NCI-H82 treated with DMSO at 0.1 percent for 48 hours (cell line): ENCODE results near the gene FXR1.
"Not testable (repeated sequence)": the region's sequence is repeated elsewhere in the genome, so short reads cannot be mapped to it uniquely, and the experiment has no call there.

ENCODE experiments used
- DNase-seq: peaks from one replicate; lab custom pipeline; 2025; ENCODE audit not compliant: unreplicated experiment; lab: John Stamatoyannopoulos, UW

The FXR1 gene

DNA sequence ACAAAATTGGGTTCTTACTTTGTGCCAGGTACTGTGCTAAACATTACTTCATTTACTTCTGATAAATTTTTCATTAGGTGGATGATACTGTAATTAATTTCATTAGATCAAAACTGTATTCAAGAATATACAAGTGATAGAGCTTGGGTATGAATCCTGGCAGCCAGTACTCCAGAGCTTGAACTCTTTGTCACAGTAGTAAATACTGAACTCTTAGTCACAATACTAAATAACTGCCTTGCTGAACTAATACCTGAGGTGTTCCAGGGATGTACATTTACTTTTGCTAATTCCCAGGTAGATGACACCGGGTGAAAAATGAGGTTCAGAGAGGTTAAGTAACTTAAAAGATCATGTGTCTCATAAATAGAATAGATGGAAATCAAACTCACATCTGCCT is 20.3 kb downstream of the FXR1 start:
- no peak for DNase-seq

DNA sequence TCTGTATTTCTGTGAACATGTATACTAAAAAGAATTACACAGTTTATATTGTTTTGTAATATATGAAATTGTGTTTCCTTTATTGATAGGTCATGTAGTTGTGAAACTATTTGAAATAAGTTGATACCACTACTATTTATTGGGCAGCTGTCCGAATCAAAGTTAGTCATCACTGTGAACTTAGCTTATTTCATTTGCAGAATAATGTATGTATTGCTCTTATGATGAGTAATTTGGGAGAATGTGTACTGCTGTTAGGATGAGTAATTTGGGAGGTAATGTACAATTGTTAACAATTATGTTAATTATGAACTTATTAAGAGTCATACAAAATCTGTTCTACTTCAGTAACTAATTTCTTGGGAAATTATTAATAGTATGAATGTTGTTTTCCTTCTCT is 22.2 kb downstream of the FXR1 start:
- no peak for DNase-seq

DNA sequence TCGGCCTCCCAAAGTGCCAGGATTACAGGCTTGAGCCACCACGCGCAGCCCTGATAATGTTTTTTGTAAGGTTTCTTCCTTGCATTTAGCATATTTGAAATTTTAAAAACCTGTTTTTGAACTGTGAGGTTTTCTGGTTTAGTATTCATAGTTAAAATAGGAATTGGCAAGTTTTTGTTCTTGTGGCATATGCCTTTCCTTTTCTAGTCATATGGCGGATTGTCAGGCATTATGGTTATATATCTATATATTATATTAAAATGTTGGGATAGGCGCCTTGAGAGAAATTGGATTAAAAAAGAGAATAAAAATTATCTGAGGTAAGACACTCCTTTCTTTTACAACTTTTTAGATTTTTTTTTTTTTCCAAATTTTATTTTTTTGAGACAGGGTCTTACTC is 28.4 kb downstream of the FXR1 start:
- no peak for DNase-seq

DNA sequence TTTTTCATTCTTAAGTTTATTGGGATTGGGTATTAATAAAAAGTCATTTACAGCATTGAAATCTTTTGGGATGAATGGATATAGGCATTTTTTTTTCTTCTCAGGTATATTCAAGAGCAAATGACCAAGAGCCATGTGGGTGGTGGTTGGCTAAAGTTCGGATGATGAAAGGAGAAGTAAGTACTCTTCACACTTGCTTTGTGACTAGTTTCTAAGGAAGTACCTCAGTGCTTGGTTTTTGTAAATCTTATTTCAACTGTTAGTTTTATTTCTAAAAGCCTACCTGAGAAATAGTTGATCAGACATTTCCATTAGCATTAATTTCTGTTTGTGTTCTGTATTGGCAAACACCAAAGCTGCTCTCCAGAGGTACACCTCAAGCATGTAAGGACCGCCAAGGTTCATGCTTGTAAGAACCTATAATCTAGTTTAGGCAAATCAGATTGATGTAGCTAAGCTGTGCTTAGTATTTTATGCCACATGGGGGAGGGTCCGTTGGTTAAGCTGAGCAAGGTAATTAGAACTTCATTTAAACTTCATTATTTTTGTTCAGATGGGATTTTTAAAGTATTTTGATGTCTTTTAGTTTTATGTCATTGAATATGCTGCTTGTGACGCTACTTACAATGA is 35.4 kb downstream of the FXR1 start:
- peak; percentile 74 for DNase-seq

DNA sequence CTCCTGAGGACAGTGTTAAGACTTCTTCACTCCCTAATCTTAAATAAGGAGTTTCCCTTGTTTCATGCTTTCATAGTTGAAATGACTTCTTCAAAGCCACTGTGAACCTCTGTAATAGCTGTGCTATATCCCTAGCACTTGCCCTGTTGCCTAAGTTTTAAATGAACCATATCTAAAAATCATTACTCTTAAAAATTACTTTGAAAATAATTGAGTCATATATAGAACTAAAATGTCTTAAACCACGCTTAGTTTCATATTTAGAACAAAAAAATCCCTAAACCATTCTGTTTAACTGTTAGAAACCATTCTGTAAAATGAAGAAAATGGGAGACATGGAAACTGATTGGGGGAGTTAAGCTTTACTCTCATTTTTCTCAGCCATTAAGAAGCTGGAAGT is 47.2 kb downstream of the FXR1 start:
- DNase-seq, result no peak

DNA sequence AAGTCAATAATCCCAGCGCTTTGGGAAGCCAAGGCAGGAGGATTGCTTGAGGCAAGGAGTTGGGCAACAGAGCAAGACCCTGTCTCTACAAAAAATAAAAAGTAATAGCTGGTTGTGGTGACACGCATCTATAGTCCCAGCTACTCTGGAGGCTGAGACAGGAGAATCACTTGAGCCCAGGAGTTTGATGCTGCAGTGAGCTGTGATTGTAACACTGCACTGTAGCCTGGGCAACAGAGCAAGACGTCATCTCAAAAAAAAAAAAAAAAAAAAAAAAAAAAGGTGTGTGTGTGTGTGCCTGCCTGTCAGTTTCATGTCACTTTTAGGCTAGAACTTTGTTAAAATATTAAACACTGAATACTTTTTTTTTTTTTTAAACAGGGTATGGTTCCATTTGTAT is 48.6 kb downstream of the FXR1 start:
- no peak for DNase-seq

DNA sequence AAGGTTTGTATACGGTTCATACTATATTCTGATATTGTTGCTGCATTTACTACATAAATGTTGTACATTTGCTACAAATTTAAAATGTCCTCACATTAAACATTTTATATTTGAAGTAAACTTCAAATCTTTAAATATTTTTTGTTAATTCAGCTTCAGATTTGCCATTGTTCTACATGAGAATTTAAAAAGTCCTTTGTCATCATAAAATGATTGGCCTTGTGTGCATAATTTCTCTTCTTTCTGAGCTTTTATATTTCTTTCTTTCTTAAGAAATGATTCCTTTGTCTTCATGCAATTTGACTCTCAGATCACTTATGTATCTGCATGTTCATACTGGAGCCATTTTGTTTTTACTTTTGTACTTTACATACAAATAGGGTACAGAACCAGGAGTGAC is 49.1 kb downstream of the FXR1 start:
- no peak for DNase-seq

DNA sequence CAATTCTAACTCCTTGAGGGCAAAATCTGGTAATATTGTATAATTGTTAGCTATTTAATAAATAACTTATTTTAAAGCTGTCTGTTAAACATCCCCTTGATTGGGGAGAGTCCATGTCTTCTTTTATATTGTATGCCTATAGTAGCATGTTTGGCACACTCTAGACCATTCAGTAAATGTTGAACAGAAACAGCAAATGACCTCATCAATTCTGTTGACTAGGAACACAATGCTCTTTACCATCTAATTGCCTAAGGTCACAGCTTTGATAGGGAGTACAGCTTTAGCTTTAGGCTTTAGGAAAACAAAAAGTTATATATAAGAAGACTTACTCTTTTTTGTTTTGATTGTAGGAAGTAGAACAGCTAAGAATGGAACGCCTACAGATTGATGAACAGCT is 50.1 kb downstream of the FXR1 start:
- no peak for DNase-seq

DNA sequence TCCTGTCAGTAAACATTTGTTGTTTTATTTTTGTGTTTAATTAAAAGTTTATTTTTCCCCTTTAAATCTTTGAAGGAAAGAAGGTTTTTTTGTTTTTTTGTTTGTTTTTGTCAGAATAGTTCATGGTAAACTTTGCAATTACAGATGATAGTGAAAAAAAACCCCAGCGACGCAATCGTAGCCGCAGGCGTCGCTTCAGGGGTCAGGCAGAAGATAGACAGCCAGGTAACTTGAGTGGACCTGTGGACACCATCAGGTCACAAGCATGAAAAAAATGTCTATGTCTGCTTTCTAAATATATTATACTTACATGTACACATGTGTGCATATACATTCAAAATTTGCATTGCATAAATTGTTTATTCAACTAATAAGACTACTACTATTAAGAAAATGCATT is 58.5 kb downstream of the FXR1 start:
- no peak for DNase-seq

DNA sequence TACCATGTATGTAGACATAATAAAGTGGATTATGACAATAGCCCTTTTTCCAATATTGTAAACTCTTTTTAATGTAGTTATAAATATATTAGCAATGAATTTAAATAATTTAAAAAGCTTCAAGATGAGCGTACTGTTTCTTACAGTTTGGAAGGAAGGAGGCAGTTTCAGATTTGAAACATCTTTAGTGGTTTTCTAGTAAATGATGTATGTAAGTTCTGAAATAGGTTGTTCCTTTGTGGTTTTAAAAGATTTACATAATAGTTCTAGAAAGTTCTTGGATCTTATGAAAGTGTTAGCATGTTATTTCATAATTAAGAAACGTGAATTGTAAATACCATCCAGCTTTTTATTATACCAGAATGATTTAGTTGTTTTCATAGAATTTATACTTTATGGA is 61.1 kb downstream of the FXR1 start:
- no peak for DNase-seq

DNA sequence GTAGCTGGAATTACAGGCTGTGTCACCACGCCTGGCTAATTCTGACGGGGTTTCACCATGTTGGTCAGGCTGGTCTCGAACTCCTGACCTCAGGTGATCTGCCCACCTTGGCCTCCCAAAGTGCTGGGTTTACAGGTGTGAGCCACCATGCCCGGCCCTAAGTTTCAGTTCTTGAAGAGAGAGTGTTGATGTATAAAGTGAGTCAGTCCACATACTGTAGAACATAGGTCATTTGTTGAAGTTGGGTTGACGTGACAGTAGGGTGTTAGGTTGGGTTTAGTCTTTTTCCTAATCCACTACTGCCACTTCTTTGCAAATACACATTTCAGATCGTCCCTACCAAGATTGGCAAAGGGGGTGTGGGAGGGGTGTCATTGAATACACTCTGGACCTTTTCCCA is 61.8 kb downstream of the FXR1 start:
- no peak for DNase-seq

DNA sequence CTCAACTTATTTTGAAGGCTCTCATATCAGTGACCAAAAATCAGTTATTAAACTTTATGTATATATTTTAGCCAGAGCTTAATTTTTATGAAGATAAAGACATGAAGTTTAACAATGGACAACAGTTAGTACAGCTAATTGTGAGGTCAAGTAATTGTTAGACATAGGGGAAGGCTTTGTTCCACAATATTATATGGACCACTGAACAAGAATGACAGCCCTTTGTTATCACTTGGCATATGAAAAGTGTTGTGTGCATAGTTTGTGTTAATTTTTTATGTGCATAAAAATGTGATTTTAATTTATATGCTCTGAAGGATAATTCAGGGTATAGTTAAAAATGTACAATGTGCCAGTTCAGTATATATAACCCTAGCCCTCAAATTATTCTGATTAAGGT is 65.0 kb downstream of the FXR1 start:
- DNase-seq, result no peak

DNA sequence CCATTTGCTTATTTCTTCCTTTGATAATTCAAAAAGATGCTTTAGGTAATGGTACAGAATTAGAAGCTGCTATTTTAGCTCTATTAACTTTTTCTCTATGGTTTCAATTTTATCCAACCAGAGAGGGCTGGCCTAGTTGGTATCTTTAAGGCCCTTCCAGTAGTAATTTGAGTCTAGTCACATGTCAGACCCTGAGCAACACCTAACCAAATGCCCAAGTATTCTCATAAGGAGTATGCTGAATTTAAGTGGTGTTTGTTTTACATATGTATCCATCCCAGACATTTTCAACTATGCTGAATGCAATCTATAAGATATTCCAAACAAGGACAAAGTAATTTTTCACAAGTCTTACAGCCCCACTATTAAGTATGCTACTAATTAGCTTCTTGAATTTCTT is 67.5 kb downstream of the FXR1 start:
- no peak for DNase-seq

DNA sequence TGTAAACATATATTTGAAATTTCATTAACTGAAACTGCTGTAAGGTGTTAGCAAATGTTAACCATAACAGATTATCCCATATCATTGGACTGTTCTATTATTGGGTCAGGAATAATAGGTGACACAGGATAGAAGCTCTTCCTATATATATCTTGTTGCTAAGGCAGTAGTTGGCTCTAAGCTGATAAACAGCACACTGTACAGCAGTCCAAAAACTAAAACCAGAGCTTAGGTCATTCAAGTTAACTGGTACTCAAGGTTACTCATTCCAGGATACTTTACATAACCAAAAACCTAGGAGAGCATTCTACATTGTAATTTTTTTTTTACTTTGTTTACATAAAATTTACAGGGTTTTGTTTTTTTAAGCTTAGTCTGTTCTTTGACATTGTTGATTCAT is 68.1 kb downstream of the FXR1 start:
- no peak for DNase-seq

DNA sequence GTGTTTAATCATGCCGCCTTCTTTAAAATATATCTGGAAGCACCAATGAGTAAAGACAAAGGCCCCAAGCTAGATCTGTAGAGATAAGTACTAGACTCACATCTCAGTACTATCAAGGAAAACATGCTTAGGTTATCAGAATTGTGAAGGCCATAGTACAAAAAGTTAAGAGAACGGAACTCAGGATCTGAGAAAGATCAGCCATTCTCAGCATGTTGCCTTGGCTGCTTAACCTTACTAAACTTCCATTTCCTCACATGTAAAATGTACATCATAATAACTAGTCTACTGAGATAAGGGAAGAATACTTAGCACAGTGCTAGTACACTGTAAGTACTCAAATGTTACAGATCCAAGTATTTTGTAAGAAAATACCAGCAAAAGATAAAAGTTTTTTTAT is 69.4 kb downstream of the FXR1 start:
- no peak for DNase-seq

DNA sequence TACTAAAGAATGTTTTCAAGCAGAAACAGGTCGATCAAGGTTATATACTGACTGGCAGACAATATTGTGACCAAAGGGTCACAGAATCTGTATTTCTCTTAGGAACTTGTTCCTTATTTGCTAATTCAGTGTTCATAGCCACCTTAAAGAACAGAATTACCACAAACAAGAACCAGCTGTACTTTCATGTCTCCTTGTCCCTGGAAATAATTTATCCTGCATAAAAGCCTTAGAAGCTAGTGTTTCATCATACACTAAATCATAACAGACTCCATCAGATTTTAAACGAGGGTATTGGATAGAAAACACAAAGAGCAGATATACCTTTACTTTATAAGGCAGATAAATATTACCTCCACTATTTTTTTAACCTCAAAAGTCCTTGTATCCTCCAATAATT is 70.7 kb downstream of the FXR1 start:
- DNase-seq, result no peak

DNA sequence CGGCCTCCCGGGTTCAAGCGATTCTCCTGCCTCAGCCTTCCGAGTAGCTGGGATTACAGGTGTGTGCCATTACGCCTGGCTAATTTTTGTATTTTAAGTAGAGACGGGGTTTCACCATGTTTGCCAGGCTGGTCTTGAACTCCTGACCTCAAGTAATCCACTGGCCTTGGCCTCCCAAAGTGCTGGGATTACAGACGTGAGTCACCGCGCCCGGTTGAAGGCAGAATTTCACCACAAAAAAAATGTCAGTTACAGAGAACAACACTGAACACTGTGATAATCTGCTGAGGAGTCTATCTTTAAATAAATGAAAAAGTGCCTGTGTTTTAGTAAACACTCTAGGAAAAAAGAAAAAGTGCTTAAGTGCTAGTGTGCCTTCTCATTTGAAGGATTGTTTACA is 73.9 kb downstream of the FXR1 start:
- not testable (repeated sequence) for DNase-seq

DNA sequence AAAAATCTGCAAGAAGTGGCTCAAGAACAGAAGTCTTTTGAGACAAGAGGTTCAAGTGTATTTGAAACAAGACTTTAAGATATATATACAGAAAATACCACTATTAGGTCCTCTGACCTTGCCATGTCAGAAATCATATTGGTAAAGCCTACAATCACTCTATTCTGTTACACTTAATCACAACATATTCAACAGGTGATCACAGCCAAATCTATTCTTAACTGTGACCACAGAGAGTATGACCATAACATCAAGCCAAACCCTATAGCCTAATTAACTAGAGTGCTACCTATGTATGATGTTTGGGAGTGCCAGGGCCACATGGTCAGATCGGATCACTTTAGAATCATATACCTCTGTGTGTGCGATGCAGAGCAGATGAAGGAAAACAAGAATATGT is 74.9 kb downstream of the FXR1 start:
- DNase-seq, result no peak

DNA sequence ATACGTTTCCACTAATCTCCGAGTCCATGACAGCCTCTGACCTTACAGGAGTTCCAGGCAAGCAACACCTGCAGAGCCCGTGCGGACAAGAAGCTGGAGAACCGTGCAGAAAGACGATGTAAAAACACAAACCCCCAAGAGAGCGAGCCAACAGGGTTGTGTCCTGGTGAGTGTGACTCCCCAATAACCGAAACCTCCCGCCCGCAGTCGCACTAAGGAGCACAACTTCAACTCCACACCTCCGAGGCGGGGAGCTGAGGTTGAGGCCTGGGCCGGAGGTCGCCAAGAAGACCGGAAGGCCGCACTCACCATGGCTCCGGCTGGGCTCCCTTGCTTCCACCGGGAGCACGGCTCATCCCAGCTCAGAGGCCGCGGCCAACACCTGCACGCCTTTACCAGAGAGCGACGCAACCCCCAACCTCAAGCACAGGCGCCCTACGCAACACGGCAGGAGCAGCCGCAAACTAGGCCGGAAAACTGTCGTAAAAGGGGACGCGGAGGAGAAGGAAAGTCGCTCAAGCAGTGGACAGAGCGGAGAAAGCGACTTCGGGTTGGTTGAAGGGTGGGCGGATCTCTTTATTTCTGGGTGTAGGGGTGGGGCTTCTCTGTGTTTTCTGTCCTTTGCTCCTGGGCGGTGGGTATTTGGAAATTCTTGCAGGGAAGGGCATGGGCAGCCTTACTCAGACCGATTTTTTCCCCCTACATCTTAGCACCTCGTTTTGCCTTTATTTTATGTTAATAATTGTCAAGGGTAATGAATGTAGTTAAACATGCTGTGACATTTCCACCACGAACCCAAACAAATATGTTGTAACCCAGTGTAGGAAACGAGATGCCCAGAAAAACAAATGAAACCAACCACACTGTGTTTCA is 77.1 kb downstream of the FXR1 start, which contains the start of gene DNAJC19:
Gene DNAJC19, minus strand, starts transcription at position 446 of the 873 bp plus-strand sequence. Its CDS starts 134 bp downstream, at position 312.
- DNase-seq, result peak; percentile 99

DNA sequence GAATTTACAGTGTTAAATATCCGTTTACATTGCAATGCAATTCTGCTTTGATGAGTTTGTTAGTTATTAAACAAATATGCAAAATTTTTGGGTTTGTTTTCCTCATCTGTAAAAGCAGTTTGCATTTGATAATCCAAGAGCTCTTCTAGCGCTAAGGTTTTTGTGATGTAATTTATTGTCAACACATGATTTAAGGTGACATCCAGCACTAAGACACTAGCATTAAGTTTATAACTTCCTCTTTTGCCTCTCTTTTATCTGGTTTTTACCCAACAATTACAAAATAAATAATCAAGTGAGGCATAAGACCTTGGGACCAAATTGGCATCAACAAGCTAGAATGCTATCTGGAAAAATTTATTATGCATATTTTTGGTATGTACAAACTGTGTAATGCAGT is 78.0 kb downstream of the FXR1 start:
- no peak for DNase-seq

DNA sequence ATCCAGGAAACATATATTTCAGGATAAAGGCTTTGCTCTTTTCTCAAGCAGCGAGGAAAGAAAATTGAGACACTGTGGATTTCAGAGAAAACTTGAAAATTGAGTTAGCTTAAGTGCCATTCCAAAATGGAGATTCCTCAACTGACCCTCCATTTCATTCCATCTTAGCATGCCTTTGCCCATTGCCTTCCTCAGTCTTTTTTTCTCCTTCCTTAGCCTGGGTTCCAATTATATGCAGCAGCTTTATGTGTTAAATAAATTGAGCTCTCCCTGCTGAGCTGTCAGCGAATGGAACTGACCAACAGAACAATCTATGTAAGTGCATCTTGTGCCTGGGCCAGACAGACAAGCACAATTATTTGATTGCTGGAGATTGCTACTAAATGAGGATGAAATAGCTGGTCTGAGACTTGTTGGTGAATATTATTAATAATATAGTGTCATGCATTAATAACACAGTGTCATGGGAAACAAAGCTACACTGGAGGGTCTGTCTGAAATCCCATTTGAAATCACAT is 84.0 kb downstream of the FXR1 start:
- DNase-seq, result no peak

DNA sequence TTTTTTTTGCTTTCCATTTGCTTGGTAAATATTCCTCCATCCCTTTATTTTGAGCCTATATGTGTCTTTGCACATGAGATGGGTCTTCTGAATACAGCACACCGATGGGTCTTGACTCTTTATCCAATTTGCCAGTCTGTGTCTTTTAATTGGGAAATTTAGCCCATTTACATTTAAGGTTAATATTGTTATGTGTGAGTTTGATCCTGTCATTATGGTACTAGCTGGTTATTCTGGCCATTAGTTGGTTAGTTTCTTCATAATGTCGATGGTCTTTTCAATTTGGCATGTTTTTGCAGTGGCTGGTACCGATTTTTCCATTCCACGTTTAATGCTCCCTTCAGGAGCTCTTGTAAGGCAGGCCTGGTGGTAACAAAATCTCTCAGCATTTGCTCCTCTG is 89.9 kb downstream of the FXR1 start:
- not testable (repeated sequence) for DNase-seq
